Vagina (tissue), 2 donors: Measurements from ENCODE around the gene CDX1. TPM values are rescaled to one million over a fixed set of nuclear protein-coding genes. Genes with fewer than 3 reads are reported as not detected.

Source experiments
- DNase-seq, 2 donors: peaks; one replicate each; pipeline ENCODE4 v3.0.0-alpha.2; 2017; ENCODE audit errors: extremely low spot score in 2 of 2
- H3K27ac ChIP-seq: fragments of 200-600 bp; sonication (generic); one replicate; pipeline ENCODE4 v1.5.1; 2019
- H3K27me3 ChIP-seq: fragments of 200-600 bp; sonication (generic); one replicate; pipeline ENCODE4 v1.5.1; 2019
- H3K36me3 ChIP-seq, 2 donors: fragments of 200-600 bp; sonication (generic); one replicate each; pipeline ENCODE4 v1.5.1; 2017 to 2019
- H3K4me1 ChIP-seq: fragments of 200-600 bp; sonication (generic); one replicate; pipeline ENCODE4 v1.5.1; 2019
- H3K4me3 ChIP-seq, 2 donors: fragments of 200-600 bp; sonication (generic); 1 replicate in 1 of 2; 2 replicates in 1 of 2; pipeline ENCODE4 v1.5.1; 2016 to 2019
- H3K9me3 ChIP-seq: fragments of 200-600 bp; sonication (generic); one replicate; pipeline ENCODE4 v1.5.1; 2019
- CTCF ChIP-seq, 3 experiments: fragments of 450-650 bp in 2 of 3; fragments of 200-600 bp in 1 of 3; sonication (generic) in 1 of 3; IDR thresholded peaks; one replicate each; pipeline ENCODE4 v1.5.1; 2017 to 2019; ENCODE audit warnings: antibody characterized with exemption in 3 of 3, mild to moderate bottlenecking in 2 of 3, moderate library complexity in 2 of 3
- POLR2A ChIP-seq, 2 donors: fragments of 450-650 bp; IDR thresholded peaks; one replicate each; pipeline ENCODE4 v1.6.1; 2017; ENCODE audit warnings: antibody characterized with exemption in 2 of 2, mild to moderate bottlenecking in 2 of 2, moderate library complexity in 2 of 2
- POLR2AphosphoS5 ChIP-seq, 2 donors: sonication (generic); formaldehyde crosslinking; IDR thresholded peaks; one replicate each; pipeline ENCODE4 v1.9.0; 2017; ENCODE audit warnings: antibody characterized with exemption in 2 of 2, mild to moderate bottlenecking in 2 of 2, low read depth in 1 of 2; ENCODE audit not compliant: insufficient read depth in 1 of 2
- intact Hi-C: fragments of 100-400 bp; cut with DNase I; formaldehyde crosslinking; loops from one replicate; pipeline ENCODE4 v1.15.1; 2023
- total RNA-seq: library from RNA; depleted of rRNA; stranded (reverse); fragments of >200 nt; gene quantifications from one replicate; pipeline ENCODE4 v1.2.3, GENCODE V29; 2016

The CDX1 gene
- total RNA-seq, 1 donor from 2014 or later: not detected

GRCh38 chr5:150208187-150209098 is 41.9 kb downstream of the CDX1 start:
- no peak for TF ChIP-seq CTCF (IDR thresholded peaks at IDR 0.05)
- no peak for TF ChIP-seq POLR2A (IDR thresholded peaks at IDR 0.05)
- TF ChIP-seq POLR2AphosphoS5 (IDR thresholded peaks at IDR 0.05; ENCODE audit: insufficient read depth in 1 of 2, low read depth in 1 of 2): no peak
- Histone ChIP-seq H3K27ac (no peak overlapping the region), H3K4me3 (no peak overlapping the region), H3K9me3 (no peaks in the 10 kb centered on the region), H3K4me1 (peaks cover 19% of the 10 kb centered on the region), H3K36me3 (no peaks in the 10 kb centered on the region), H3K27me3 (no peaks in the 10 kb centered on the region)
- intact Hi-C loops: no loop called here
- DNase-seq: no peak

- TF ChIP-seq POLR2AphosphoS5 (IDR thresholded peaks at IDR 0.05; ENCODE audit: insufficient read depth in 1 of 2, low read depth in 1 of 2) (peak; percentile 31 to 41), CTCF (IDR thresholded peaks at IDR 0.05) (no peak), POLR2A (IDR thresholded peaks at IDR 0.05) (no peak)
- Histone ChIP-seq H3K9me3 (no peaks in the 10 kb centered on the region), H3K27ac (peak overlapping the region; percentile 20), H3K27me3 (no peaks in the 10 kb centered on the region), H3K36me3 (no peaks in the 10 kb centered on the region), H3K4me1 (peaks cover 26% of the 10 kb centered on the region), H3K4me3 (no peak overlapping the region)
- DNase-seq: no peak
- intact Hi-C loops: no loop called here
Observed at GRCh38 chr5:150209099-150209635, 42.6 kb downstream of the CDX1 start.

- no peaks in the 10 kb centered on the region for H3K27me3 ChIP-seq
- DNase-seq: no peak
- intact Hi-C loops: no loop called here
Observed at GRCh38 chr5:150210644-150211043, 44.1 kb downstream of the CDX1 start.

GRCh38 chr5:150211156-150212030 is 44.8 kb downstream of the CDX1 start:
- Histone ChIP-seq H3K27ac (peak overlapping the region; percentile 82), H3K4me3 (no peak overlapping the region), H3K4me1 (peaks cover 39% of the 10 kb centered on the region), H3K9me3 (no peaks in the 10 kb centered on the region), H3K36me3 (no peaks in the 10 kb centered on the region), H3K27me3 (no peaks in the 10 kb centered on the region)
- DNase-seq: no peak
- TF ChIP-seq CTCF (IDR thresholded peaks at IDR 0.05) (no peak), POLR2A (IDR thresholded peaks at IDR 0.05) (no peak), POLR2AphosphoS5 (IDR thresholded peaks at IDR 0.05; ENCODE audit: insufficient read depth in 1 of 2, low read depth in 1 of 2) (no peak)
- intact Hi-C loops: no loop called here

More at GRCh38 chr5:150210644-150211043, 44.1 kb downstream of the CDX1 start:
- Histone ChIP-seq H3K9me3 (no peaks in the 10 kb centered on the region), H3K27ac (peak overlapping the region; percentile 82), H3K4me3 (no peak overlapping the region), H3K4me1 (peaks cover 32% of the 10 kb centered on the region), H3K36me3 (no peaks in the 10 kb centered on the region)
- no peak for TF ChIP-seq POLR2AphosphoS5 (IDR thresholded peaks at IDR 0.05; ENCODE audit: insufficient read depth in 1 of 2, low read depth in 1 of 2)
- TF ChIP-seq POLR2A (IDR thresholded peaks at IDR 0.05): no peak
- TF ChIP-seq CTCF (IDR thresholded peaks at IDR 0.05): no peak
